ENCODE measurements around the gene DNAI2.

GRCh38 chr17:74274709-74275340, 791 bp downstream of the DNAI2 start:
- TF ChIP-seq CTCF (IDR thresholded peaks at IDR 0.05; ENCODE audit: poor library complexity, severe bottlenecking) (no peak), POLR2AphosphoS5 (IDR thresholded peaks at IDR 0.05) (no peak), EP300 (conservative IDR thresholded peaks at IDR 0.05; ENCODE audit: poor library complexity, severe bottlenecking) (no peak), TAF1 (IDR thresholded peaks at IDR 0.05; ENCODE audit: low read depth) (no peak), MXI1 (conservative IDR thresholded peaks at IDR 0.05; ENCODE audit: poor library complexity, severe bottlenecking) (no peak)

Measured in neural cell (in vitro differentiated cells).